ENCODE results near the gene C18orf32.

GRCh38 chr18:49486953-49487710 is at the start of gene C18orf32:
- TF ChIP-seq, protein P1, sequence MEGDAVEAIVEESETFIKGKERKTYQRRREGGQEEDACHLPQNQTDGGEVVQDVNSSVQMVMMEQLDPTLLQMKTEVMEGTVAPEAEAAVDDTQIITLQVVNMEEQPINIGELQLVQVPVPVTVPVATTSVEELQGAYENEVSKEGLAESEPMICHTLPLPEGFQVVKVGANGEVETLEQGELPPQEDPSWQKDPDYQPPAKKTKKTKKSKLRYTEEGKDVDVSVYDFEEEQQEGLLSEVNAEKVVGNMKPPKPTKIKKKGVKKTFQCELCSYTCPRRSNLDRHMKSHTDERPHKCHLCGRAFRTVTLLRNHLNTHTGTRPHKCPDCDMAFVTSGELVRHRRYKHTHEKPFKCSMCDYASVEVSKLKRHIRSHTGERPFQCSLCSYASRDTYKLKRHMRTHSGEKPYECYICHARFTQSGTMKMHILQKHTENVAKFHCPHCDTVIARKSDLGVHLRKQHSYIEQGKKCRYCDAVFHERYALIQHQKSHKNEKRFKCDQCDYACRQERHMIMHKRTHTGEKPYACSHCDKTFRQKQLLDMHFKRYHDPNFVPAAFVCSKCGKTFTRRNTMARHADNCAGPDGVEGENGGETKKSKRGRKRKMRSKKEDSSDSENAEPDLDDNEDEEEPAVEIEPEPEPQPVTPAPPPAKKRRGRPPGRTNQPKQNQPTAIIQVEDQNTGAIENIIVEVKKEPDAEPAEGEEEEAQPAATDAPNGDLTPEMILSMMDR (IDR thresholded peaks at IDR 0.05), result no peak
- TF ChIP-seq RAD21 (conservative IDR thresholded peaks at IDR 0.05 in 1 of 2, IDR thresholded peaks at IDR 0.05 in 1 of 2), result no peak
- 0 out of 2 replicates have a peak, but pooled peaks have one; percentile 44 for TF ChIP-seq POLR2AphosphoS2 (conservative IDR thresholded peaks at IDR 0.05; ENCODE audit: low read length)
- no peak for TF ChIP-seq HOXB5 (CRISPR knock-in tag; IDR thresholded peaks at IDR 0.05)
- TF ChIP-seq MAX (IDR thresholded peaks at IDR 0.05), result peak; percentile 77; the same call in 1 of the 2 replicates
- TF ChIP-seq POLR2A (IDR thresholded peaks at IDR 0.05; ENCODE audit: low read length), result peak; percentile 69
- TF ChIP-seq FOSL2 (IDR thresholded peaks at IDR 0.05), result no peak
- 0 out of 2 replicates have a peak, but pooled peaks have one; percentile 11 for TF ChIP-seq FOSL2 (CRISPR knock-in tag; IDR thresholded peaks at IDR 0.05)

Measured in A549 (cell line).